Measurements from ENCODE around the gene SGMS1.

The SGMS1 gene

DNA sequence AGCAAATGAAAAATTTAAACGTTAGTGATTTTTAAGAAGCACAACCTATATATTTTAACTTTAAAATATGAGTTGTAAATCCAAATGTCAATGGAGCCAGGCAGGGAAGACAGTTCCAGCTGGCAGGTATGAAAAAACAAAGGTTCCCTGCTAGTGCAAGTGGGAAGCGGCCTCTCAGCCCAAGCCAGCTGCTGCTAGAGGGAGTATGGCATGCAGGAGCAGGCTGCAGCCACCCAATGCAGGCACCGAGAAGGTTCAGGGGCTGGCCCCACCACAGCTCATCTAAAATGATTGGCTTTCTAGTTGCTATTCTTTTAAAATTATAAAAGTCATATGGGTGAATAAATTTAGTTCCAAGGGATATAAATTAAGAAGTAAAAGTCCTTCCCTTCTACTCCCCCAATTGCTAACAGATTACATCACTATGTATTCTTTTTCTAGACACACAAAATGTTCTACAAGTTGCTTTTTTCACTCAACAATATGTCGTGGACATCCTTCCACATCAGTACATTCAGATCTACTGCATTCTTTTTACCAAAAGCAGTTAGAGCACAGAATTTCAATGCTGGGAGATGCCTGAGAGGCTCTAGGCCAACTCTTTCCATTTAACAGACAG lies 69.3 kb downstream of the SGMS1 start:
- no peak for ATAC-seq

GRCh38 chr10:50552771-50553535 lies 70.8 kb downstream of the SGMS1 start:
- ATAC-seq, result peak; percentile 58
- no peak for TF ChIP-seq POU6F1 (CRISPR knock-in tag; IDR thresholded peaks at IDR 0.05; ENCODE audit: borderline replicate concordance, low read depth)
- no peak for TF ChIP-seq OSR1 (CRISPR knock-in tag; IDR thresholded peaks at IDR 0.05)
- TF ChIP-seq PPARA (CRISPR knock-in tag; IDR thresholded peaks at IDR 0.05; ENCODE audit: borderline replicate concordance), result no peak
- no peak for TF ChIP-seq ZNF565 (CRISPR knock-in tag; conservative IDR thresholded peaks at IDR 0.05; ENCODE audit: low read depth)
- no peak for TF ChIP-seq TOX (CRISPR knock-in tag; IDR thresholded peaks at IDR 0.05; ENCODE audit: borderline replicate concordance)
- no peak for TF ChIP-seq GLIS3 (CRISPR knock-in tag; IDR thresholded peaks at IDR 0.05)
- no peak for TF ChIP-seq ESRRG (CRISPR knock-in tag; IDR thresholded peaks at IDR 0.05)
- TF ChIP-seq, protein P1, sequence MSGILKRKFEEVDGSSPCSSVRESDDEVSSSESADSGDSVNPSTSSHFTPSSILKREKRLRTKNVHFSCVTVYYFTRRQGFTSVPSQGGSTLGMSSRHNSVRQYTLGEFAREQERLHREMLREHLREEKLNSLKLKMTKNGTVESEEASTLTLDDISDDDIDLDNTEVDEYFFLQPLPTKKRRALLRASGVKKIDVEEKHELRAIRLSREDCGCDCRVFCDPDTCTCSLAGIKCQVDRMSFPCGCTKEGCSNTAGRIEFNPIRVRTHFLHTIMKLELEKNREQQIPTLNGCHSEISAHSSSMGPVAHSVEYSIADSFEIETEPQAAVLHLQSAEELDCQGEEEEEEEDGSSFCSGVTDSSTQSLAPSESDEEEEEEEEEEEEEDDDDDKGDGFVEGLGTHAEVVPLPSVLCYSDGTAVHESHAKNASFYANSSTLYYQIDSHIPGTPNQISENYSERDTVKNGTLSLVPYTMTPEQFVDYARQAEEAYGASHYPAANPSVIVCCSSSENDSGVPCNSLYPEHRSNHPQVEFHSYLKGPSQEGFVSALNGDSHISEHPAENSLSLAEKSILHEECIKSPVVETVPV (CRISPR knock-in tag; IDR thresholded peaks at IDR 0.05), result no peak
- no peak for TF ChIP-seq ISL1 (CRISPR knock-in tag; IDR thresholded peaks at IDR 0.05)
- TF ChIP-seq TCF4 (CRISPR knock-in tag; IDR thresholded peaks at IDR 0.05; ENCODE audit: borderline replicate concordance), result no peak
- no peak for TF ChIP-seq BACH2 (CRISPR knock-in tag; IDR thresholded peaks at IDR 0.05; ENCODE audit: borderline replicate concordance)

More for the DNA sequence above, 69.3 kb downstream of the SGMS1 start:
- TF ChIP-seq ZNF8 (CRISPR knock-in tag; IDR thresholded peaks at IDR 0.05) (no peak), TOX (CRISPR knock-in tag; IDR thresholded peaks at IDR 0.05; ENCODE audit: borderline replicate concordance) (no peak)

DNA sequence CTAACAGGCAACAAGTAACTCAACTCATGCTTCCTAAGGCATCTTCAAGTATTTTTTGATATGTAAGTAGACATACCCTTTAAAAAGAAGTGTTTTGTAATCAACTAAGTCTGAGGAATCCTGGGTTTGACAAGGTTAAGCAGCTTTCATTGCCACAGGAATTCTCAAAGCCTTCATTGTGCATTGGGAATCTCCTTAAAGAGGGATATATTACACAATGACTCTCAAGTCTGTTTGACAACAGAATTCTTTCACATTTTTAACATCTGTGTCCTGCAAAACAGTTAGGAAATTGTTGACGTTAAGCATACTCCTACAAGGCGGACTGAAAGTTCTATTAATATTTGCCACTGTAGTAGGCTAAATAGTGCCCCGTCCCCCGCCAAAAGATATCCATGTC lies 71.4 kb downstream of the SGMS1 start:
- no peak for ATAC-seq
- TF ChIP-seq OSR1 (CRISPR knock-in tag; IDR thresholded peaks at IDR 0.05) (no peak), BACH2 (CRISPR knock-in tag; IDR thresholded peaks at IDR 0.05; ENCODE audit: borderline replicate concordance) (no peak), TCF4 (CRISPR knock-in tag; IDR thresholded peaks at IDR 0.05; ENCODE audit: borderline replicate concordance) (no peak), ARNTL (CRISPR knock-in tag; IDR thresholded peaks at IDR 0.05; ENCODE audit: borderline replicate concordance, low read depth) (no peak), ZFP3 (CRISPR knock-in tag; IDR thresholded peaks at IDR 0.05) (no peak), ZNF8 (CRISPR knock-in tag; IDR thresholded peaks at IDR 0.05) (no peak), ZNF565 (CRISPR knock-in tag; conservative IDR thresholded peaks at IDR 0.05; ENCODE audit: low read depth) (no peak), CSDC2 (CRISPR knock-in tag; IDR thresholded peaks at IDR 0.05) (no peak), GLIS3 (CRISPR knock-in tag; IDR thresholded peaks at IDR 0.05) (no peak), POU6F1 (CRISPR knock-in tag; IDR thresholded peaks at IDR 0.05; ENCODE audit: borderline replicate concordance, low read depth) (no peak), ISL1 (CRISPR knock-in tag; IDR thresholded peaks at IDR 0.05) (no peak), TOX (CRISPR knock-in tag; IDR thresholded peaks at IDR 0.05; ENCODE audit: borderline replicate concordance) (no peak), ZC3H10 (CRISPR knock-in tag; IDR thresholded peaks at IDR 0.05) (no peak), ZFP30 (CRISPR knock-in tag; IDR thresholded peaks at IDR 0.05) (no peak)
- TF ChIP-seq, protein P1 (CRISPR knock-in tag; IDR thresholded peaks at IDR 0.05), result no peak

DNA sequence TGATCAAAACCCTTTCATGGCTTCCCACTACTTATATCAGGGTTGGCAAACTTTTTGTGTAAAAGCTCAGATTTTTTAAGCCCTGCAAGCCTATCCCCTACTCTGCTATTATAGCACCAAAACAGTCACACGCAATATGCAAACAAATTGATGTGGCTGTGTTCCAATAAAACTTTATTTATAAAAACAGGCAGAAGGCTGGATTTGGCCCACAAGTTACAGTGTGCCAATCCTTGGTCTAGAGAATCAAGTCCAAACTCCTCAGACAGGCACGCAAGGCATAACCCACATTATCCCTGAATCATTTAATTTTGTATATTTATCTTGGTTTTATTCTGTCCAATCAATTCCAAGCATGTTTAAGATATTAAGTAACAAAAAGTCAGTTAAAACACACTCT lies 71.9 kb downstream of the SGMS1 start:
- TF ChIP-seq, protein P1 (CRISPR knock-in tag; IDR thresholded peaks at IDR 0.05), result no peak
- no peak for TF ChIP-seq ZFP3 (CRISPR knock-in tag; IDR thresholded peaks at IDR 0.05)
- no peak for TF ChIP-seq PPARA (CRISPR knock-in tag; IDR thresholded peaks at IDR 0.05; ENCODE audit: borderline replicate concordance)
- no peak for TF ChIP-seq ZNF565 (CRISPR knock-in tag; conservative IDR thresholded peaks at IDR 0.05; ENCODE audit: low read depth)
- TF ChIP-seq TOX (CRISPR knock-in tag; IDR thresholded peaks at IDR 0.05; ENCODE audit: borderline replicate concordance), result no peak
- no peak for ATAC-seq

All from SK-N-SH treated with all-trans-retinoic acid at 6 μM for 48 hours (cell line).